GF-D8 (cell line): ENCODE measurements around the gene CCDC34.
"Not testable (repeated sequence)": the region's sequence is repeated elsewhere in the genome, so short reads cannot be mapped to it uniquely, and the experiment has no call there.

ENCODE experiments used
- DNase-seq: peaks from one replicate; lab custom pipeline; 2025; lab: John Stamatoyannopoulos, UW

The CCDC34 gene

GRCh38 chr11:27361649-27362431 lies 1.2 kb downstream of the CCDC34 start:
- DNase-seq = no peak

DNA sequence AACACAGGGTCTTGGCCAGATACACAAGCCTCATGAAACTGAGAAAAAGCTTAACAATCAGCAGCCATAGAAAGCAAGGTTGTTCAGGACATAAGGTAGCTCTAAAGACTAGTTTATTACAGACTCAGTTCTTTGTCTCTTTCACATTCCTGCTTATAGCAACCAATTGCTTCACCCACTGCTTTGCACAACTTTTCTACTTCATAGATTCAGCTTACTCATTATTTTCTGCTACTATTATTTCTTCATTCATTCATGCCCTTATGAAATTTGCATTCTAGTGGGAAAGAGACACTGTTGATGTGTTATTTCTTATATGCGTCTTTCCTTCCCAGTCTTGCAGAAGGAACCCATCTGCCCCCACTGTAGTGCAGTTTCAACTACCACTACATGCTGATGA lies 4.7 kb downstream of the CCDC34 start:
- peak; percentile 8 for DNase-seq

DNA sequence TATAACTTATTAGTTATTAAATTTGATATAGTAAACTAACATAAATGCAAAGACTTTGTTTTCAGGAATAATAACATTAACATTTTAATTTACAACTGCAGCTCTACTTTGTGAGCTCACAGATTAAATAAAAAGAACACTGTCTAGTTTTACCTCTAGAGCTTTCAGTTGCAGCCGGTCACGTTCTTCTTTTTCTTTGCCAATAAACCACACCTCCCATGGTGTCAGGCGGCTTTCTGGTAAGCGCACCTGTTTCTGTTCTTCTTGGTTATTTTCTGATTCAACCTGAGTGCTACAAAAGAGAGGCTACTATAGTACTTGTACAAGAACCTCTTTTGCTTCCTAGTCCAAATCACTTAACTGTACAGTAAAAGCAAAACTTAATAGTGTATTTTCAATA lies 5.8 kb downstream of the CCDC34 start:
- DNase-seq = no peak

DNA sequence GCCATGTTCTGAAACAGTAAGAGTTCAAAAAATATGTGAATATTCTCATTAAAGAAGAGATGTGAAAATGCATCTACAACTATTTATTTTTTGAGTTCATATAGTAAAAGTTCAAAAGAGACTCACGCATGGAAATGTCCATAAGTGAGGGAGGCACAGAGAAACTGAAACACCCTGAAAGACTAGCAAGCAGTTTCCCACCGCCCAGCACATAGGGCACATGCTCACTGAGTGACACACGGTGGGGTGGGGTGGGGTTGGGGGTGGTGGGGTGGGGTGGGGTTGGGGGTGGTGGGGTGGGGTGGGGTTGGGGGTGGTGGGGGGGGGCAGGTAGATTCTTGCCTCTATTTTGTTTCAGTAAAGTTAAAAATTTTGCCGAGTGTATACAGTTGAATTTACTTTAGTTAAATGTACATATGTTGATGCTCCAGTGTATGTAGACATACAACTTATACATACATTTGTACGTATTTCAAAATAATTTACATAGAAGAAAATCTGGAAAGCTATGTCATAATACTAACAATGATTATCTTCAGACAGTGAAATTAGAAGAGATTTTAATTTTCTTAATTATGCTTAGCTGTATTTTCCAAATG lies 6.3 kb downstream of the CCDC34 start:
- DNase-seq = no peak

GRCh38 chr11:27355575-27356104 lies 7.4 kb downstream of the CCDC34 start:
- DNase-seq = peak; percentile 62

DNA sequence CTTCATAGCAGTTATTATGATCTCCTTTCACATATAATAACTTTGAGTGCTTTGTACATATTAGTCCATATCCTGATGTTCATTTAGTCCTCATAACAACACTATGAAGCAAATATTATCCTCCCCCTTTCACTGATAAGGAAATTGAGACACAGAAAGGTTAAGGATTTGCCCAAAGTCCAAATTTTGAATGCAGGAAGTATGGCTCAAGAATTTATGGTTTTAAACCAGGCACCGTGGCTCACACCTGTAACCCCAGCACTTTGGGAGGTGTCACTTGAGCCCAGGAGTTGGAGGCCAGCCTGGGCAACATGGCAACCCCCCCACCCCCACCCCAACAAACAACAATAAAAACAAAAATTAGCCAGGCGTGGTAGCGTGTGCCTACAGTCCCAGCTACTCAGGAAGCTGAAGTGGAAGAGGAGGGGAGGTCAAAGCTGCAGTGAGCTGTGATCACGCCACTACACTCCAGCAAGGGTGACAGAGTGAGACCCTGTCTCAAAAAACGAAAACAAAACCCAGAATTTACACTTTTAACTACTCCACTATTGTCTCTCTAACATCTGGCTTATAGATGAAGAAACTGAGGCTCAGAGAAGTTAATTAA lies 8.6 kb downstream of the CCDC34 start:
- DNase-seq = peak; percentile 28

GRCh38 chr11:27353593-27354358 lies 9.2 kb downstream of the CCDC34 start:
- DNase-seq = no peak

- no peak for DNase-seq
These were observed 10.2 kb downstream of the CCDC34 start for GRCh38 chr11:27352781-27353180.

DNA sequence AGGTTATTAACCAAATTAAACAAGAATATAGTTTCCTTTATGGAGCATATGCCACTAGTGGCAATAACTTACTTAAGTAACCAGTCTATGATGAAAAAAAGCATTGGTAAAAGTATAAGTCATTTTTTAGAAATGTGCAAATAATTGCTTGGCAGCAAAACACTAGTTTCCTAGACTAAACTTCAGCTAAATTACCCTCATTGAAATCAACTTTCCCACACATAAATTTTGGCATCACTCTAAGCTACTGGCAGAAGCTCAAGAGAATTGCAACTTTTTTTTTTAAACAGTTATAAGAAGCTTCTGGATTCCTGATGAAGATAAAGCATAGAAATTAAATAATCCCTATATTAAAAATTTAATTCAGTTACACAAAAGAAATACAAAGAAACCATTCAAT lies 12.5 kb downstream of the CCDC34 start:
- no peak for DNase-seq

GRCh38 chr11:27349919-27350318 lies 13.1 kb downstream of the CCDC34 start:
- no peak for DNase-seq

DNA sequence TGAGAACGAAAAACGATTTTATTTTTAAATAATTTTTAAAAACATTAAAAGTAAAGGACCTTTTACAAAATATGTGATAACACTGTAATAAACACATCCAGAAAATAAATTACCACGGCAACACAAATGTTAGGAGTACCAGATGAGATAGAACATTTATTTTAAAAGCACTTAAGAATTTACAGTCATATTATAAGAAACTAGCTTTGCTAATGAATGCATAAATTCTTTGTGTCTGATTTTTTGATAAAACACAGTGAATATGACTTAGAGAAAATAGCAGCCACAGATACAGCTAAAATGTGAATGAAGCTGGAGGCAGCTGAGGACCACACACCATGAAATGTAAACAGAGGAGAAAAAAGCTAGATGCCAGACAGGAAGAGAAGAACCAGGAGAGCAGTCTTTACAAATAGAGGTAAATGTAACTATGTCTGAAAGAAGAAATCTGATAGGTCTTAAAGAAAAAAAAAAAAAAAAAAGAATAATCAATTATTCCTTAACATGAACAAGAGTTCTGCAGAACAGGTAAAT lies 14.6 kb downstream of the CCDC34 start:
- DNase-seq = no peak

- no peak for DNase-seq
These were observed 15.4 kb downstream of the CCDC34 start for GRCh38 chr11:27347359-27348339.

DNA sequence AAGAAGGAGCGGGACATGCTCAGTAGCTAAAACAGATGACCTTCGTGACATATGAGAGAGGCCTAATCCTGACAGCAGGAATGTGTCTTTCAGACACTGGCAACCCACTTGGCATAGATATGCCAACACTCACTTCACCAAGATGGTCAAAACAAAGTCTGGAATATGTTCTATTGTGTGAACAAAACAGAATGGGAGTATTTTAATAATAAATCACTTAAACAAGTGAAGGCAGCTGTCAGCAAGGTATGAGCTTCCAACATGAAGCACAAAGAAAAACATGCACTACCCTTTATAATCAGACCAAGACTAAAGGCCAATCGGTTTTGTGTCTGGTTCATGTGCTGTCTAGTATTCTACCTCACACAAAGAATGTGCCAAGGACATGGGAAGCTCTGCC lies 23.1 kb downstream of the CCDC34 start:
- DNase-seq = no peak

- DNase-seq = not testable (repeated sequence)
These were observed 28.3 kb downstream of the CCDC34 start for GRCh38 chr11:27334764-27335163.

DNA sequence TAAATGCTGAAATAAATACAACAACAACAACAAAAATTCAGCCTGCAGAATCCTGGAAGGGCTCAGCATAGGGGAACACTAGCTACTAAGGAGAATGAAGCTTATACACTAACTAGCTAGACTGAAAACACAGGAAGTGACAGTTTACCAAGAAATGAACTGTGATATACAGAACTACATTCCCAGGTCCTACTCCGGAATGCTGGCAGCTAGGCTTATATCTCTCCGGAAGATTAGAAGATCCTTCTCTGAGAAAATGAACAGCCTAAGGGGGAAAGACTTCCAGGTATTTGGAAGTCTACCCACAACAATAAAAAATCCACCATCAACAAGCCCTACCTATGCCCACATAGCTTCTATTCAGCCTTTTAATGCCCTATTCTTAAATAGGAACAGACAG lies 31.0 kb downstream of the CCDC34 start:
- DNase-seq = no peak

- DNase-seq = no peak
These were observed 32.3 kb downstream of the CCDC34 start for GRCh38 chr11:27330633-27331270.

GRCh38 chr11:27329867-27330632 lies 33.0 kb downstream of the CCDC34 start:
- DNase-seq = no peak

GRCh38 chr11:27328614-27329013 lies 34.4 kb downstream of the CCDC34 start:
- no peak for DNase-seq

DNA sequence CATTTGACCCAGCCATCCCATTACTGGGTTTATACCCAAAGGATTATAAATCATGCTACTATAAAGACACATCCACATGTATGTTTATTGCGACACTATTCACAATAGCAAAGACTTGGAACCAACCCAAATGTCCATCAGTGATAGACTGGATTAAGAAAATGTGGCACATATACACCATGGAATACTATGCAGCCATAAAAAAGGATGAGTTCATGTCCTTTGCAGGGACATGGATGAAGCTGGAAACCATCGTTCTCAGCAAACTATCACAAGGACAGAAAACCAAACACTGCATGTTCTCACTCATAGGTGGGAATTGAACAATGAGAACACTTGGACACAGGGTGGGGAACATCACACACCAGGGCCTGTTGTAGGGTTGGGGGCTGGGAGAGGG lies 36.0 kb downstream of the CCDC34 start:
- not testable (repeated sequence) for DNase-seq

GRCh38 chr11:27322196-27322595 lies 40.8 kb downstream of the CCDC34 start:
- DNase-seq = not testable (repeated sequence)
